ENCODE results near the gene GTF3C4. TPM values are rescaled to one million over a fixed set of nuclear protein-coding genes. Genes with fewer than 3 reads are reported as not detected.

GTF3C4 gene
- total and polyA plus RNA-seq, 2 of the 8 experiments (the other 6 are each of a cell fraction or from before 2014, with no cell fraction given), result 6.8 to 39.2 TPM

DNA sequence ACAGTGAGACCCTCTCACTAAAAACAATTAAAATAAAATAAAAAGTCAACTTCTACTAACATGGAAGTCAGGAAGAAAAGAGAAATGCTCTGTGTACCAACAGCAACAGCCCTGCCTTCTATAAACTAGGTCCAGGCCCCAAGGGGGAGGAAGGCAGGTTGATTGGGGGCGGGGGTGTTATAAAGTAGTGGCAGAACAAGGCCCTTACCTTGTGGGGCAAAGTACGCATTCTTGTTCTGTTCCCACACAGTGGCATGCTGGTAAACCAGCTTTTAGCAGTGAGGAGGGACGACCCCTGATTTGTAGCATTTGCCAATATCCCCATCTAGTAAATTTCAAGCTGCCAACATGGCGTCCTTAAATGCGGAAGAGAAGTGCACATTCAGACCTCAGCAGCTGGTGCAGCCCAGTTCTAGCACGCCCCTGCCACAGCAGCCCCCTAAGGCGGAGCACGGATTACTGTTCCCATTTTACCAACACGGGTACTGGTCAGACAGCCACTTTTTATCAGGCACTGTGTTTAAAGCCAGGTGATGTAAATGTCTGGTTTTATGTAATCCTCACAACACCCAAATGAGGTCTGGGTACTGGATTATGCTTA lies 69.5 kb downstream of the GTF3C4 start (continued):
- TF ChIP-seq RAD21 (IDR thresholded peaks at IDR 0.05 in 1 of 2, conservative IDR thresholded peaks at IDR 0.05 in 1 of 2; ENCODE audit: low read depth in 2 of 2, low read length in 2 of 2) (no peak), TCF12 (IDR thresholded peaks at IDR 0.05; ENCODE audit: low read depth, low read length) (no peak), TBP (IDR thresholded peaks at IDR 0.05; ENCODE audit: low read depth, low read length) (no peak), KDM5A (IDR thresholded peaks at IDR 0.05; ENCODE audit: low read length) (no peak), CTBP2 (IDR thresholded peaks at IDR 0.05; ENCODE audit: borderline replicate concordance, insufficient read depth, insufficient read length, low read length) (no peak)

Data from H1 (cell line).